GM12874 (cell line): ENCODE data around the gene HIF1AN.

Source experiments
- TF ChIP-seq, protein P1 (sequence below): IDR thresholded peaks from 2 replicates; pipeline ENCODE4 v1.5.1; 2011; ENCODE audit warnings: low read depth, mild to moderate bottlenecking, control low read depth, low read length, moderate library complexity; ENCODE audit not compliant: insufficient read depth

The HIF1AN gene

DNA sequence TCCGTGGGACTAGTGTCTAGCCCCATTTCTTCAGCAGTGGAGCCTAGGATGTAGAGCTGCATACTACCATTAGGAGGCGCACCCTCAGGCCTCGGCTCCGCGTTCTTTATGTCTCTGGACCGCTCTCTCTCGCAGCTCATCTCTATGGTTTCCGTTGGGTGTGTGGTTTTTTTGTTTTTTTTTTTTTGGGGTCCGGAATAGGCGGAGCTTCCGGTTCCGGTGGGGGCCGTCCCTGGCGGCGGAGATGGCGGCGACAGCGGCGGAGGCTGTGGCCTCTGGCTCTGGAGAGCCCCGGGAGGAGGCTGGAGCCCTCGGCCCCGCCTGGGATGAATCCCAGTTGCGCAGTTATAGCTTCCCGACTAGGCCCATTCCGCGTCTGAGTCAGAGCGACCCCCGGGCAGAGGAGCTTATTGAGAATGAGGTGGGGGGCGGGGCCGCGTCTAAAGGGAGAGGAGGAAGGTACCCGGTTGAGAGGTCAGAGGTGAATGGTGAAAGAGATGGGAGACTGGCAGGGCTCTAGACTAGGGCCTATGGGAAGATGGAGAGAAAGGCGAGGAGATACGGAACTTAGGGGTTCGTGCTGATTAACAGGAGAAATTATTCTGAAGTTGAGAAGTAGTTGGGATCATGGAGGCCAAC is at the start of gene HIF1AN:
Gene HIF1AN (plus strand): TSS at position 229 of the 639 bp plus-strand sequence. CDS start 16 bp downstream, at position 245.
- TF ChIP-seq, protein P1, sequence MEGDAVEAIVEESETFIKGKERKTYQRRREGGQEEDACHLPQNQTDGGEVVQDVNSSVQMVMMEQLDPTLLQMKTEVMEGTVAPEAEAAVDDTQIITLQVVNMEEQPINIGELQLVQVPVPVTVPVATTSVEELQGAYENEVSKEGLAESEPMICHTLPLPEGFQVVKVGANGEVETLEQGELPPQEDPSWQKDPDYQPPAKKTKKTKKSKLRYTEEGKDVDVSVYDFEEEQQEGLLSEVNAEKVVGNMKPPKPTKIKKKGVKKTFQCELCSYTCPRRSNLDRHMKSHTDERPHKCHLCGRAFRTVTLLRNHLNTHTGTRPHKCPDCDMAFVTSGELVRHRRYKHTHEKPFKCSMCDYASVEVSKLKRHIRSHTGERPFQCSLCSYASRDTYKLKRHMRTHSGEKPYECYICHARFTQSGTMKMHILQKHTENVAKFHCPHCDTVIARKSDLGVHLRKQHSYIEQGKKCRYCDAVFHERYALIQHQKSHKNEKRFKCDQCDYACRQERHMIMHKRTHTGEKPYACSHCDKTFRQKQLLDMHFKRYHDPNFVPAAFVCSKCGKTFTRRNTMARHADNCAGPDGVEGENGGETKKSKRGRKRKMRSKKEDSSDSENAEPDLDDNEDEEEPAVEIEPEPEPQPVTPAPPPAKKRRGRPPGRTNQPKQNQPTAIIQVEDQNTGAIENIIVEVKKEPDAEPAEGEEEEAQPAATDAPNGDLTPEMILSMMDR, result peak; percentile 90

DNA sequence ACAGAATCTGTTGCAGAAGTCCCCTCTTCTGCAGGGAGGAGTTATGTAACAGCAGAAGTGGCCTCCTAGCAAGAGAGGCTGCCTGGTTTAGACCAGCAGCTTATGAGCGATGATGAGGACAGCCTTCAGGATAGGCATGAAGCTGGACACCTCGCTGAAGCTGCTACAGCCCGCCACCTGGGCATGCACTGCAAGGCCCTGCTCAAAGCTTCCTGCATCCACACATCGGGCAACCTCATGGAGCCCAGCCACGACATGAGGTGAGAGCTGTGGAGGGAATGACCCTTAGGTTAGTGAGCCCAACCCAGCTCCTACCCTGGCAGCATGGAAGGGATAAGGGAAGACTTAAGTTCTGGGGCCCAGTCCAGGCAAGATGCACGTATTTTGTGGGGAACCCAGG is 48.2 kb upstream of the HIF1AN start:
- TF ChIP-seq, protein P1, result no peak

DNA sequence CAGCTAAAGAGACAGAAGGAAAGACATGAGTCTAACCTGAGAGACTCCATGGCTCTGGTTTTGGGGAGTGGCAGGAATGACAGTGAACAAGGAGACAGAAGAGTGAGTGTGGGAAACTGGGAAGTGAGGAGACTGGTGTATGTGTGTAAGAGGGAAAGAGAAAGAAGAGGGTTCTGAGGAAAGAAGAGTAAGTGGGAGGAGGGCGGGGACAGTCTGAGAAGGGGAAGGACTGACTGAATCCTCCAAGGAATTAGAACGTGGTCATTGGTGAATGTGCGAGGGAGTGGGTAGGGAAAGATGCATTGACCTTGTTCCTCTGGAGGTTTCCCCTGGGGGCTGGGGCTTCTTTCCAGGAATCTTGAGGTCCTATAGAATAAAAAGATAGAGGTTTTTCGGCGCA is 46.3 kb upstream of the HIF1AN start:
- TF ChIP-seq, protein P1, result no peak

DNA sequence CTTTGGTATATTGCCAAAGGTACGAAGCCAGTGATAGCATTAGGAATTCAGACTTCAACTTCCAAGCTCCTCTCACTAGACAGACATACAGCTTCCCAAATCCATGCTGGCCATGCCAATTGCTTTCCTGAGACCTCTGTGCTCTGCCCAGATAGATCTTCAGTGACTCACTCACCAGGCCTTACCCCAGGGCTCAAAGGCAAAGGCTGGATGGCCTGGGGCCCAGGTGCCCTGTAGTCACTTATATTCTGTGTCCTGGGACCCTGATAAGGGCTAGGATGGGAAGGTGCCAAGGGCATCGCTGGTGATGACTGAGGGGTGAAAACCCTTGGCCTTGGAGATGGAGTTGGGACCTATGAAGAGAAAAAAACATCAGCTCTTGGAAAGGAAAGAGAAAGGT is 45.2 kb upstream of the HIF1AN start:
- TF ChIP-seq, protein P1, result no peak

DNA sequence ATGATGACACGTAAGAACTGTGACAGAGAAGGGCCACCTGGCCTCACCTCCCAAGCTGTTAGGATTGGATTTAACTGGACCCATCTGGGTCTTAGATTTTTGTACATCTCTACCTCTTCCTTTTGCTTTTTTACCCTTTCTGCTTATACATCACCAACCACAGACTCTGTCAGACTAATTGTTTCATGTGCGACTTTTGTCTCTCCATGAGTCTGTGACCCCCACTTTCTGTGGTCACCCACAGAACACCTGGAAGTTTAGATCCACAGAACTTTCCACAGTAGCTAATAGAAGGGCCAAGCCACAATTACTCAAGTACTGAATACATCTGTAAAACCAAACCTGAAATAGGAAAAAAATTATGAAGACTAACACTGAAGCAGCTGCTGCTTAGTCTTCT is 39.2 kb upstream of the HIF1AN start:
- TF ChIP-seq, protein P1, result no peak

DNA sequence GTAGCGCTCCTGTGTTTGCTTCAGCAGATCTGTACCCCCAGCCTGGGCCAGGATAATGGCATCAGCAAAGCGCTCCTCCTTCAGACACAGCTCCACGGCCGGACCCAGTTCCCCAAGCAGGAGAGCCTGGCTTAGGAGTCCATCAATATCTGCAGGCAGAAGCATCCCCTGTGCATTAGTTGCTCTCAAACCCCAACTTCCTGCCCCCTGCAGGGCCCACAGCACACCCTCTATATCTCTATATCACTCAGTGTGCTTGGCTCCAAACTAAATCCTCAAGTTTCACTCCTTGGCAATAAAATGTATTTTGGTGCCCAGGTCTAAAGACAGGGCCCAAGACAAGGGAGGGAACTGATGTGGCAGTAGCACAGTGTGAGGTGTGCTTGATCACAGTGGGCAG is 37.7 kb upstream of the HIF1AN start:
- TF ChIP-seq, protein P1, result no peak

DNA sequence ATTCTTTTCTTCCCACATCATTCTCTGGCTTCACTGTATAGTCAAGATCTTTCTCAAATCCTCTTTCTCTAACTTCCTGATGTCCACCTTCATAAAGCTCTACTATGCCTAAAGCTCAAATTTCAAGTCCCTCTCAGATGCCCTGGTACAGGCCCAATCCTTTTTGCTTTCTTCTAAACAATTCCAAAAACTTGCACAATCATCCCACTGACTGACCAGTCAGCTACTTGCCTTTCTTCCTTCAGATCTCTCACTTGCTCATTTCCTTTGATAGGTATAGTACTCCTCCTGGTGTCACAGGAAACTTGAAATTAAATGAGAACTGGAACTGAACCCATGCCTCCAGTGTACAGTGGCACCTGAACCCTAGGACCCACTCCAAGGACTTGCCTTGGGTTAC is 34.3 kb upstream of the HIF1AN start:
- TF ChIP-seq, protein P1, result no peak
